ENCODE data around the gene RGL2.

DNA sequence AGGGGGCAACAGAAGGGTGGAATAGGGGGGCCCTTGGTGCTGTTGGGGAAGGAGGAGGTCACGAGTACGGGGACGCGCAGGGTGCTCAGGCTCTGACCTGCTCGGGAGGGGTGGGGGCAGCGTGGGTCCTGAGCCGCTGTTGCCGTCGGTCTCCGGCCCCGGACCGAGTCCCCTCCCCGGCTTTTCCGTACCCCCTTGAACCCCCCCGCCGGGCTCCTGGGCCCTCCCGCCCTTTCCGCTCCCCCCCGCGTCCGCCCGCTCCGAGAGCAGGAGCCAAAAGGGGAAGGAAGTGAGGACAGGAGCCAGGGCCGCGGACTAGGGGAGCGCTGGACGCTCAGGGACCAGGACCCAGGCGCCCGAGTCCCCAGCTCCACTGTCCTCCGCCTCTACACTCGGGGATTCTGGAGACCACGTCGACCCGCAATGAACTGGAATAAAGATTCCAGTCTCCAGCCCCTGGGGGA is at the start of gene RGL2:
- TF ChIP-seq GABPA (IDR thresholded peaks at IDR 0.05; ENCODE audit: low read depth) = no peak
- TF ChIP-seq, protein P1, sequence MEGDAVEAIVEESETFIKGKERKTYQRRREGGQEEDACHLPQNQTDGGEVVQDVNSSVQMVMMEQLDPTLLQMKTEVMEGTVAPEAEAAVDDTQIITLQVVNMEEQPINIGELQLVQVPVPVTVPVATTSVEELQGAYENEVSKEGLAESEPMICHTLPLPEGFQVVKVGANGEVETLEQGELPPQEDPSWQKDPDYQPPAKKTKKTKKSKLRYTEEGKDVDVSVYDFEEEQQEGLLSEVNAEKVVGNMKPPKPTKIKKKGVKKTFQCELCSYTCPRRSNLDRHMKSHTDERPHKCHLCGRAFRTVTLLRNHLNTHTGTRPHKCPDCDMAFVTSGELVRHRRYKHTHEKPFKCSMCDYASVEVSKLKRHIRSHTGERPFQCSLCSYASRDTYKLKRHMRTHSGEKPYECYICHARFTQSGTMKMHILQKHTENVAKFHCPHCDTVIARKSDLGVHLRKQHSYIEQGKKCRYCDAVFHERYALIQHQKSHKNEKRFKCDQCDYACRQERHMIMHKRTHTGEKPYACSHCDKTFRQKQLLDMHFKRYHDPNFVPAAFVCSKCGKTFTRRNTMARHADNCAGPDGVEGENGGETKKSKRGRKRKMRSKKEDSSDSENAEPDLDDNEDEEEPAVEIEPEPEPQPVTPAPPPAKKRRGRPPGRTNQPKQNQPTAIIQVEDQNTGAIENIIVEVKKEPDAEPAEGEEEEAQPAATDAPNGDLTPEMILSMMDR (IDR thresholded peaks at IDR 0.05; ENCODE audit: insufficient read depth, low read length) = no peak
